Measurements from ENCODE around the gene TPST1.
"Not testable (repeated sequence)": the region's sequence is repeated elsewhere in the genome, so short reads cannot be mapped to it uniquely, and the experiment has no call there.

TPST1 gene

DNA sequence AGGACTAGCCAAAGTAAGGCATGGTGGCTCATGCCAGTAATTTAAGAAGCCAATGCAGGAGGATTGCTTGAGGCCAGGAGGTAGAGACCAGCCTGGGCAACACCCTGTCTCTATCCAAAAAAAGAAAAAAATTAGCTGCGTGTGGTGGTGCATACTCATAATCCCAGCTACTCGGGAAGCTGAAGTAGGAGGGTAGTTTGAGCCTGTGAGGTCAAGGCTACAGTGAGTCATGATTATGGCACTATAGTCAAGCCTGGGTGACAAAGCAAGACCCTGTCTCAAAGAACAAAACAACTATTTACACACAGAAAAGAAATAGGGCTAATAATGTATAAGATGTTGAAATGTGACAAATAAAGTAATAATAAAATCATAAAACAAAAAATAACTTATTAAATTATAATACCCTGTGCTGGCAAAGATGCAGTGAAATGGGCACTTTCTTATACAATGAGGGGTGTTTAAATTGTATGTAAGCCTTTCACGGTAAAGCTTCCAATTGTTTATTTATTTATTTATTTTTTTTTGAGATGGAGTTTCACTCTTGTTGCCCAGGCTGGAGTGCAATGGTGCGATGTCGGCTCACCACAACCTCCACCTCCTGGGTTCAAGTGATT lies 175.2 kb downstream of the TPST1 start:
- DNase-seq (ENCODE audit: low spot score): no peak

DNA sequence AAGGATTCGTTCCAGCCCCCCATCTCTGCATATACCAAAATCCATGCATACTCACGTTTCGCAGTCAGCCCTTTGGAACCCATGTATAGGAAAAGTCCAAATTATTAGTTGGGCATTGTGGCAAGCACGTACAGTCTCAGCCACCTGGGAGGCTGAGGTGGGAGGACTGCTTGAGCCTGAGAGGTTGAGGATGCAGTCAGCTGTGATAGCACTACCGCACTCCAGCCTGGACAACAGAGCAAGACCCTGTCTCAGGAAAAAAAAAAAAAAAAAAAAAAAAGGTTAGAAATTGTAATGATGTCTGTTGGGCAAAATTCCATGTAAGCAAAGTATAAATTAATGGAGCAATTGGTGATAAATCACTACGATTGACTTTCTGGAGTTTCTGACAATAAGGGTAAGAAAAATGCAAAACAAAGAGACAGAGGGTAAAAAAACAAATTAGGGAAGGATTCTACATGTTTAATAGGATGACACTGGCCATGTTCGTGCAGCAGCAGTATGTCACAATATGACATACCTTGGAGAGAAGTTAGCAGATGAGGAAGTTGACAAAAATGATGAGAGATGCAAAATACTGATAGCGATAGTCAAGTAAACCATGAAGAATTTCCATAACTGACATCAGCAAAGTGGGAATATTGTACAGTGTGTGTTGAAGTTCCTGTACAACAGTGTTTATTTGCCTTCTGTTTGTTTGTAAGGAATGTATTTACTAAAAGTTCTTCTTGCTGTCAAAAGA lies 177.2 kb downstream of the TPST1 start:
- DNase-seq (ENCODE audit: low spot score): not testable (repeated sequence)

DNA sequence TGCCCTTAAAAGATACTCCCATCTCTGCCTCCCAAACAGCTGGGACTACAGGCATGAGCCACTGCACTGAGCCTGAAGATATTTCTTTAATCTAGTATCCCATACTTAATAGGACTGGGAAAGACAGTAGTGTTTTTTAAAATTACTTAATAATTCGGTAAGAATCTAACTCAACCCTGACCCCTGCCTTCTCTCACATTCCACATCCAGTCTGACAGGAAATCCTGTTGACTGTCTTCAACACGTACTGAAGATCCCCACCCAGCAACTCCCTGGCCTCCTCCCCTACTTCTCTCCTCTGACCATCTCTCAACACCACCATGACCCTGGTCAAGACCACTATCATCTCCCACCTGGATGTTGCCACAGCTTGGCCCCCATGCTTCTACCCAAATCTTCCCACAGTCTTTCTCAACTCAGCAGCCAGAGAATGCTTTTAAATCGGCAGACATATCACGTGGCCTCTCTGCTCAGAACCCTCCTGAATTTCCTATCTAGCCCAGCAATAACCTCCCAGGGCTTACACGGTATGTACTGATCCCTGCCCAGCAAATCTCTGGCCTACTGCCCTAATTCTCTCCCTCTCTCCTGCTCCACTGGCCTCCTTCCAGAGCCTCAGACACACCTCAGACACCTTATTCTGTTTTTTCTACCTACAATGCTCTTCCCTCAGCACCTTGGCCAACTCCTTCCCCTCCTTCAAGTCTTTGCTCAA lies 180.2 kb downstream of the TPST1 start:
- not testable (repeated sequence) for DNase-seq (ENCODE audit: low spot score)

DNA sequence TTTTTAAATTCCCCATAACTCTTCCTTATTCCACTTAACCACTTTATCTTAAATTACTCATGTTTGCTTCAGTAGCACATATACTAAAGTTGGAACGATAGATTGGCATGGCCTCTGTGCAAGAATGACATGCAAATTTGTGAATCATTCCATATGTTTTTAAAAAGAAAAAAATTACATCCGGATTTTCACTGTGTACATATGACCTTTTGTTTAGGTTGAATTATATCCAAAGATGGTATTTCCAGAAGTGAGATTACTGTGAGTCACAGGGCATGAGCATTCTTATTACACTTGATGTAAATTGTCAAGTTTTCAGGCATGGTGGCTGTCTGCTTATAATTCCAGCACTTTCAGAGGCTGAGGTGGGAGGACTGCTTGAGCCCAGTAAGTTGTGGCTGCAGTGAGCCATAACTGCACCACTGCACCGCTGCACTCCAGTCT lies 190.0 kb downstream of the TPST1 start:
- DNase-seq (ENCODE audit: low spot score): not testable (repeated sequence)

DNA sequence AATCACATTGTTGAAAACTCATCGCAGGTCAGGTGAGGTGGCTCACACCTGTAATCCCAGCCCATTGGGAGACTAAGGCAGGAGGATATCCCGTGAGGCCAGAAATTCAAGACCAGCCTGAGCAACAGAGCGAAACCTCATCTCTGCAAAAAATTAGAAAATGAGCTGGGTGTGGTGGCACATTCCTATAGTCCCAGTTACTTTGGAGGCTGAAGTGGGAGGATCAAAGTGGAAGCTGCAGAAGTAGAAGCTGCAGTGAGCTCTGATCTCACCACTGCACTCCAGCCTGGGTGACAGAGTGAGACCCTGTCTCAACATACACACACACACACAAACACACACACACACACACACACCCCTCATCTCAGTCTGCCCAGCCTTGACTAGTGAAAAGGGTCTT lies 190.9 kb downstream of the TPST1 start:
- not testable (repeated sequence) for DNase-seq (ENCODE audit: low spot score)

DNA sequence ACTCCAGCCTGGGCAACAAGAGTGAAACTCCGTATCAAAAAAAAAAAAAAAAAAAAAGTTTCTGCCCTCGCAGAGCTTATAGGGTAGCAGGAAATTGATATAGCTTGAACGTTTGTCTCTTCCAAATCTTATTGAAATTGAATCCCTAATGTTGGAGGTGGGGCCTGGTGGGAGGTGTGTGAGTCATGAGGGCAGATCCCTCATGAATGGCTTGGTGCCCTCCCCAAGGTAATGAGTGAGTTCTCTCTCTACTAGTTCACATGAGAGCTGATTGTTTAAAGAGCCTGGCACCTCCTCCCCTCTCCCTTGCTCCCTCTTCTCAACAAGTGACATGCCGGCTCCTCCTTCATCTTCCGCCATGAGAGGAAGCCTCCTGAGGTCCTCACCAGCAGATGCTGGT lies 193.7 kb downstream of the TPST1 start:
- not testable (repeated sequence) for DNase-seq (ENCODE audit: low spot score)

DNA sequence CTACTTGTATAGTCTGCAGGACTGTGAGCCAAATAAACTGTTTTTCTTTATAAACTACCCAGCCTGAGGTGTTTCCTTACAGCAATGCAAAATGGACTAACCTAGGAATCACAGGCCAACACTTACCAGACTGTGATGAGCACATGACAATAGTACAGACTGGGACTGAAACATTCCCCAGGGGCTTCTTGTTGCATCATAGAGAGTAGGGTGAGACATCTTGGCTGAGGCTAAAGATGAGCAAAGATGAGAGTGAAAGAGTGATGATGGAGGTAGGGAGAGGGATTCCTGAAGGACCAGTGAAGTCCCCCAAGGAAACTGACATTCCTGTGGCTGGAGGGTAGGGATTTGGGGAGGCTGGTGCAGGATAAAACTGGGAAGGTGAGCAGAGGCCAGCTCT lies 194.4 kb downstream of the TPST1 start:
- no peak for DNase-seq (ENCODE audit: low spot score)

DNA sequence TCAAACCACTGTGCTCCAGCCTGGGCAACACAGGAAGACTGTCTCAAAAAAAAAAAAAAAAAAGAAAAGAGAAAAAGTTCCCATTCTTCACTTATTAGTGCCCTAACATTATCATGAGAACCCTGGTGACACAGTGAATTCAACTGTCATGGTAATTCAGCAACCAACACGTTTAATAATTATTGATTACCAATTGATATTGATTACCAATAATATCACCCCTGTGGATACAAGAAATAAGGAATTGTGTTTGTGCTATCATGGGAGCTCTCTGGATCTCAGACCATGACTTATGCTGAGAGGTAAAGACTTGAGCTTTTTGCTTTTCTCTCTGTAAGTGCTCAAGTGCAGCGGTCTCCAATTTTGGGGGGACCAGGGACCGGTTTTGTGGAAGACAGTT lies 195.3 kb downstream of the TPST1 start:
- no peak for DNase-seq (ENCODE audit: low spot score)

DNA sequence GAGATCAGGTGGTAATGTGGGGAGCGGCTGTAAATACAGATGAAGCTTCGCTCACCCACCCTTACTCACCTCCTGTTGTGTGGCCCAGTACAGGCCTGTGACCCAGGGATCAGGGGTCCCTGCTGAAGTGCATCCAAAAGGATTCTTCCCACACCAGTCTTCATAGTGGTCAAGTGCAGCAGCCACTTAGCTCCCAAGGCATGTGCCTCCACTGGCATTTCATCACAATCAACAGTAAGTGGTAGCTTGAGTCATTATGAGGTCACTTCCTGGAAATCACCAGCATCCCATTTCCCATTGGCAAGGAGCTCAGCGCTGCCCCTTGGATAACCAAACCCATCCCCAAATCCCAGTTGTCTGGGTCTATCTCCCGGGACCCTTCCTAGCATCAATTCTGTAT lies 196.0 kb downstream of the TPST1 start:
- not testable (repeated sequence) for DNase-seq (ENCODE audit: low spot score)

DNA sequence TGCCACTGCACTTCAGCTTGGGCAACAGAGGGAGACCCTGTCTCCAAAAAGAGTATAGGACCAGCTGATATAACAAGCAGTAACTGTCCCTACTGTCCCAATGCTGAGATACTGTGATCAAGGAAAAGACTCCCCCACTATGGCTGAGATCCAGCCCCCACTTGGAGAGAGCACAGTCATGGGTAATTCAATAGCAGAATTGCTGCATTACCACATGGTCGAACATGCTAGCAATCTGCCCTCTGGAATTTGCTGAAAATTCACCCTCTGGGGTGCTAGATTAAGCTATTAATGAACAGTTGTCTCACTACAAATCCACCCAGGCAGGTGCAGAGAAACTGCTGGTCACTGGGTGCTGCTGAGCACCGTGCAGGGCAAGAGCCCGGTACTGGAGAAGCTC lies 196.8 kb downstream of the TPST1 start:
- not testable (repeated sequence) for DNase-seq (ENCODE audit: low spot score)

DNA sequence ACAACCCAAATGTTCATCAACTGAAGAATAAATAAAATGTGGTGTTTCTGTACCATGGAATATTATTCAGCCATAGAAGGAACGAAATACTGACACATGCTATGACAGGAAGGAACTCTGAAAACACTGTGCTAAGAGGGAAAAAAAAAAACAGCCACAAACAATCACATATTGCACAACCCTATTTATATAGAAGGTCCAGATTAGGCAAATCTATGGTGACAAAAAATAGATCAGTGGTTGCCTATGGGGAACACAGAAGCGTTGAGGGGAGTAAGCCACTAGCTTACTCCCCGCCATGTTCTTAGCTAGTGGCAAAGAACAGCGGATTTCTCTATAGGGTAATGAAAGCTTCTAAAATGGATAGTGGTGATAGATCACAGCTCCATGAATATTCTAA lies 198.4 kb downstream of the TPST1 start:
- no peak for DNase-seq (ENCODE audit: low spot score)

DNA sequence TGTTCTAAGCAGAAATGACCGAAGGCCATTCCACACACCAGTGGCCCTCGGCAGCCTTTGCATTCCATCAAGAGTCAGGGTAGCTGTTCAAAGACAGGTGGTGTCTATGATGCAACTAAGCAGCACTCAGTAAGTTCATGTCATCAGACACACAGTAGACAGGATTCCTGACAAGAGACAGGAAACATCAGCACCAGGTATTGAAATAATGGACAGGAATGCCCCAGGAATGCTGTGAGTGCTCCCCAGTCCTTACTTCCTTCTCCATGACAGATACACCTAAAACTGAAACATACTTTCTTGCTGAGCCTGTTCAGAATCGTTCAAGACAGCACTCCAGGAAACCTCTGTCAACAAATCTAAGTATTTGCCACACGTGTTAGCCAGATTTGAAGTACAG lies 204.4 kb downstream of the TPST1 start:
- DNase-seq (ENCODE audit: low spot score): no peak

Measured in COLO829 (cell line).